Jurkat, Clone E6-1 (cell line): ENCODE data around the gene HID1.
A peak's percentile ranks its signal among the peaks of the same experiment; 100 is the strongest.
"Not testable (repeated sequence)": the region's sequence is repeated elsewhere in the genome, so short reads cannot be mapped to it uniquely, and the experiment has no call there.

Source experiments
- DNase-seq: peaks from one replicate; pipeline ENCODE4 v3.0.0-alpha.2; 2011; ENCODE audit warnings: low read depth, low spot score
- H3K4me3 ChIP-seq: 2 replicates; pipeline ENCODE4 v1.5.1; 2011; ENCODE audit warnings: mild to moderate bottlenecking, low read length, control low read depth, moderate library complexity

HID1 gene

DNA sequence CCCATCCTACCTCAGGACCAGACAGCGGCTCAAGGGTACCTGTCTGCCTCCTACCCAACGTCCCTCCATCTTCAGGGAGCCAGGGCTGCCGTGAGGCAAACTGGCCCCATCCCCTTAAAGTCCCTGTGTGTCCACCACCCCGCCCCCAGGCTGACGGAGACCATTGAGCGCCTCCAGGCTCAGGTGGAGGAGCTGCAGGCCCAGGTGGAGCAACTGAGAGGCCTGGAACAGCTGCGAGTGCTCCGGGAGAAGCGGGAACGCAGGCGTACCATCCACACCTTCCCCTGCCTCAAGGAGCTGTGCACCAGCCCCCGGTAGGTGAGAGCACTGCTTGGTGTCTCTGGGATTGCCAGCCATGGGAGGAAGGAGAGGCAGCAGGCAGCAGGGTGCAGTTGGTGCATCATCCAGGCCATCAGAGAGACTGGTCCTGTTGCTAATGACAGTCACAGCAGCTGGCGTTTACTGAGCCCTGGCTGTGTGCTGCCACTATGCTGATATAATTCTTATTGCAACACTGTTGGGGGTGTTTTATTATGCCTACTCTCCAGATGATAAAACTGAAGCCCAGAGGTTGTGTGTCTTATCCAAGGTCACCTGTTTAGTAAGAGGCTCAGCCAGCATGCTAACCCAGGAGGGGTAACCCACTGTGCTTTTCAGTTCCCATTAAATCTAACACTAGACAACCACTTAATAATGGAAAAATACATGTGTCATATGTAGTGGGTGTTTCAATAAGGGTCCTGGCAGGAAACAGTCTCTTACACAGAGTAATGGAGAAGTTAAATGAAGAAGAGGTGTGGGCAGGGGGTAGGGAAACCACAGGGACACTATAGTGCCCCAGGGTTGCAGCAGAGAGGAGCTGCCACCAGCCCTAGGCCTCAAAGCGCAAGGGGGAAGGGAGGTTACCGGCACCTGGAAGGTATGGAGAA is 29.6 kb upstream of the HID1 start:
- no peak for DNase-seq

DNA sequence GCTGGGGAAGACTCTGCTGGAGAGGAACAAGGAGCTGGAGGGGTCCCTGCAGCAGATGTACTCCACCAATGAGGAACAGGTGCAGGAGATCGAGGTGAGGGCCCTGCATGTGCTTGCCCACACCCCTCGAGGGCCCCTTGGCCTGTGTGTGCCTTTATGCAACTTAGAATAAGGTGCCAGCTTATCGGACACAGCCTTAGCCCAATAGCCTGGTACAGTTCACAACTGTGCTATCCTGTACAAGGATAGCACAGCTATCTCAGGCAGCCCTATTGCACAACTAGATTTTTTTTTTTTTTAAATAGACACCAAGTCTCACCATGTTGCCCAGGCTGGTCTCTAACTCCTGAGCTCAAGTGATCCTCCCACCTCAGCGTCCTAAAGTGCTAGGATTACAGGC is 27.0 kb upstream of the HID1 start:
- no peak for DNase-seq
- no peak overlapping the region for H3K4me3 ChIP-seq

More for the DNA sequence above, 29.6 kb upstream of the HID1 start:
- no peak overlapping the region for H3K4me3 ChIP-seq

DNA sequence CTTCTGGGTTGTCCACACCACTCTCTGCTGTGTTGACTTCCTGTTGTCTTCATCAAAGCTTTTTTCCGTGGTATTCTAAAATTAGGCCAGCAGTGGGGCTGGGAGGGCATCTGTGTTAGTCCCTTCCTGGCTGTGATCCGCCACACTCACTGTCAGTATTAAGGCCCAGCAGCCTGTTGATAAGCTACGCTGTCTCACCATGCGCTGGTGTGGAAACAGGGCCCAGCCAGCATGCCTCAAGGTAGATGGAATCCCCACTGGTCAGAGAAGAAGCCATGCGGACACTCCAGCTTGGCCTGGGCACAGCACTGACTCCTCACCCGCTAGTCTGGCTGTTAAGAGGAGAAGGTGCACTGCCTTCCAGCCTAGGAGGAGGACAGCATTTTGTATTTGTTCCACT is 26.2 kb upstream of the HID1 start:
- DNase-seq: no peak
- no peak overlapping the region for H3K4me3 ChIP-seq

DNA sequence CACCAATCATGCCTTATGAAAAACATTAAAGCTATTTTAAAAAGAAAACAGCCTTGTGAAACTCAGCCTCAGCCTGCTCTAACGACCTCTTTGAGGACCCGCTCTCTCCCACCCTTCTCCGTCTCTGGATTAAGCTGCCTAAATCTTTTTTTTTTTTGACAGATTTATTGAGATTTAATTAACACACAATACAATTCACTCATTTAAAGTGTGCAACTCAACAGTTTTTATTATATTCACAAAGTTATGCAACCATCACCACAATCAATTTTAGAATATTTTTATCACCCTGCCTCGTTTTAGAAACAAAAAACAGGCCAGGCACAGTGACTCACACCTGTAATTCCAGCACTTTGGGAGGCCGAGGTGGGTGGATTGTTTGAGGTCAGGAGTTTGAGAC is 23.3 kb upstream of the HID1 start:
- DNase-seq: no peak
- no peak overlapping the region for H3K4me3 ChIP-seq

DNA sequence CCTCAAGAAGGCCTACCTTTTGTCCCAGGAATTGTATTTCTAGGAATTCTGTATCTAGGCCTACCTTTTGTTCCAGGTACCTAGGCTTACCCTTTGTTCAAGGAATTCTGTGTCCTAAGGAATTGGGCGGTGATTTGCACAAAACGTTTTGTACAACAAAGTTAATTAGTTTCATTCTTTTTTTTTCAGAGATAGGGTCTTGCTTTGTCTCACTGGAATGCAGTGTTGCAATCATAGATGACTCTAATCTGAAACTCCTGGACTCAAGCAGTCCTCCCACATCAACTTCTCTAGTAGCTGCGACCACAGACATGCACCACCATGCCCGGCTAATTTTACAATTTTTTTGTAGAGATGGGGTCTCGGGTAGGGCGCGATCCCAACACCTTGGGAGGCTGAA is 21.9 kb upstream of the HID1 start:
- DNase-seq: no peak
- H3K4me3 ChIP-seq: no peak overlapping the region

DNA sequence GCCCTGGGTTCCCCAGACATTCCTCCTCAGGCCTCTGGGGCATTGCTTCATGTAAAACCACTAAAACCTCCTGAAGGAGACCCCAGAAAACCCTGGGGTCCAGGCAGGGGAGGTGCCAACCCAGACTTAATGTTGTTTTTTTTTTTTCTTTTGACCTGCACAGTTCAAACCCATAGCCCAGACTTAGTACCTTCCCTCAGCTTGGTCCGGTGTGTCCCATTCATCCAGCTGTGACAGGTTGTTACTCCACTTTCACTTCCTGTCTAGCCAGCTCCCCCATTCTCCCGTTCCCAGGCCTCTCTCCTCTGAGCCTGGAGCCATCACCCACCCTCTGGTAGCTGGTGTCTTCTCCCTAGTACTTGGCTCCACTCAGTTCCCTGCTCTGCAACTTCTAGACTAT is 19.7 kb upstream of the HID1 start:
- H3K4me3 ChIP-seq: no peak overlapping the region
- no peak for DNase-seq

DNA sequence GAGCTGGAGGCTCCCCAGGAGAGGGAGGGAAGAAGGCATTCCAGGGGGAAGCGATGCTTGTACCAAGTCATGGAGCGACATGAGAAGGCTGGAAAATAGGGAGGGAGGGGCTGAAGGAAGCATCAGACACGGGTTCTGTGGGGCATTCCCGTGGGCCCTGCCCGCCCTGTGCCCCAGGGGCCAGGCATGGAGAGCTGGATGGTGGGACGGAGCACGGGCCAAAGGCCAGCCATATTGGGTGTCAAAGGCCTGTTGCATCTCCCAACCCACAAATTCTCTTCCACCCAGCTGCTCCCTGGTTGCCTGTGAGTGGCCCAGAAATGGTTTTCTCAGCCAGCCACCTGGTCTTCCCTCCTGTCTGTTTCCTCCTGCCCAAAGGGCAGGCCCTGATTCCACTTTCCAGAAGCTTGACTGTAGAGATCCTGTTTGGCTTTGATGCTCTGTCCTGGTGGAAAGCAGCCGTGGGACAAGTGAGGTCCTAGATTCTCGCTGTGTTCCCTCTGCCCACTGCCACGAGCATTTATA is 18.1 kb upstream of the HID1 start:
- no peak for DNase-seq
- no peak overlapping the region for H3K4me3 ChIP-seq

DNA sequence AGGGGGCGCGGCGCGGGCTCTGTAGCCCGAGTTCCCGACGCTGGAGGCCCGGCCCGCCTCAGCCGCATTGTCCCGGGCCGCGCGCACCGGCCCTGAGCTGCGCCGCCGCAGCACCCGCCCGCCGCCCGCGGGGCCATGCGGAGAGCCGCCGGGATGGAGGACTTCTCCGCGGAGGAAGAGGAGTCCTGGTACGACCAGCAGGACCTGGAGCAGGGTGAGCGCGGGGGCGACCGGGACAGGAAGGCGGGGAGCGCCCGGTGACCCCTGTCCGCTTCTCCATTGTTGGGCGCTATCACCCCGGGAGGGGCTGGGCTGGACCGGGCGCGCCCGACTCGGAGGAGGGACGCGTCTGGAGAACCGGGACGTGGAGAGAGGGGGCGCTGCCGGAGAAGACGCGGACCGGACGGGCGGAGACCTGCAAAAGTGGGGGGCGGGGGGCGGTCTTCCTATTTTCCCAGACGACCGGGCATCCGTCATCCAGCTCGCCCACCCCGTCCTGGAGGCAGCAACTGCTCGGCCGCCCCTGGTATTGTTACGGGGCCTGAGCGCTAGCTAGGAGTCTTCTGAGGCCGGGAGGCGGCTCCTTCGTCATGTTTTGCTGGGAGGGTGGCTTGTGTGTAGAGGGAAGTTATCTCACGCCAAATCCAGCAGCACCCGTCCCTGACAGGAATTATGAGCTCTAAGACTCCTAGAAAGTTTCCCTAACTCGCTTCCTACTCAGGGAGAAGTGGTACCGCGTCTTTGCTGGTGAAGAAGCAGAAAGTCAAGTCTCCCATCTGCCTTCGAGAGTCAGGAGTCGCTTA is 15.6 kb upstream of the HID1 start:
- H3K4me3 ChIP-seq: peak overlapping the region; percentile 59
- DNase-seq: no peak

DNA sequence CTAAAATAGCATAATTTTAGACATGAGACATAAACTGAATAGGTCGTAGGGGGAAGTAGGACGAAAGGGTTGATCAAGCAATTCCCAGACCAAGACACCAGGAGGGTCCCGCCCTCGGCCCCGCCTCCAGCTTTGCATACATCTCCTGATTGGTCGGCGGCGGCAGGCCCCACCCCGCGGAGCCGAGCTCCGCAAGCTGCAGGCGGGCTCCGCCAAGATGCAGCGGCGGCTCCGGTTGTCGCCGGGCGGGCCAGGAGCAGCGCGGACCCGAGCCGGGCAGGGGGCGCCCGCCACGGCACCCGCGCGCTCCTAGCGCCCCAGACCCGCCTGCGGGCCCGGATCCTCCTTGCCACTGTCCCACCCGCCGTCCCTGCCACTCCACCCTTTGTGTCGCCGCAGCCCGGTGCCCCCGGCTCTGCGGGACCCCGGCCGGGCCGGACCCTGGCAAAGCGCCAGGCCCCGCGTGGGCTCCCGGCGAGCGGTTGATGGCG is 14.9 kb upstream of the HID1 start, which contains the start of gene CDR2L:
Gene CDR2L, plus strand, starts transcription at position 215 of the 491 bp plus-strand sequence. CDS start 412 bp downstream, outside the sequence.
- H3K4me3 ChIP-seq: peak within 1 kb of the TSS; percentile 59
- peak; percentile 85 for DNase-seq

DNA sequence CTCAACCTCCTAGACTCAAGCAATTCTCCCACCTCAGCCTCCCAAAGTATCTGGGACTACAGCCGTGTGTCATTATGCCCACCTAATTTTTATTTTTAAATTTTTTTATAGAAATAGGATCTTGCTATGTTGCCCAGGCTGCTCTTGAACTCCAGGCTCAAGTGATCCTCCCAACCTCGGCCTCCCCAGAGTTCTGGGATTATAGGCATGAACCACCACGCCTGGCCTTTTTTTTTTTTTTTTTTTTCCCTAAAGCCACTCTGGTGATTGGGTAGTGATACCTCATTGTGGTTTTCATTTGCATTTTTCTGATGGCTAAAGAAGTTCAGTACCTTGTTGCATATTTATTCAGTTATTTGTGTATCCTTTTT is 13.6 kb upstream of the HID1 start:
- DNase-seq: no peak
- no peak overlapping the region for H3K4me3 ChIP-seq

DNA sequence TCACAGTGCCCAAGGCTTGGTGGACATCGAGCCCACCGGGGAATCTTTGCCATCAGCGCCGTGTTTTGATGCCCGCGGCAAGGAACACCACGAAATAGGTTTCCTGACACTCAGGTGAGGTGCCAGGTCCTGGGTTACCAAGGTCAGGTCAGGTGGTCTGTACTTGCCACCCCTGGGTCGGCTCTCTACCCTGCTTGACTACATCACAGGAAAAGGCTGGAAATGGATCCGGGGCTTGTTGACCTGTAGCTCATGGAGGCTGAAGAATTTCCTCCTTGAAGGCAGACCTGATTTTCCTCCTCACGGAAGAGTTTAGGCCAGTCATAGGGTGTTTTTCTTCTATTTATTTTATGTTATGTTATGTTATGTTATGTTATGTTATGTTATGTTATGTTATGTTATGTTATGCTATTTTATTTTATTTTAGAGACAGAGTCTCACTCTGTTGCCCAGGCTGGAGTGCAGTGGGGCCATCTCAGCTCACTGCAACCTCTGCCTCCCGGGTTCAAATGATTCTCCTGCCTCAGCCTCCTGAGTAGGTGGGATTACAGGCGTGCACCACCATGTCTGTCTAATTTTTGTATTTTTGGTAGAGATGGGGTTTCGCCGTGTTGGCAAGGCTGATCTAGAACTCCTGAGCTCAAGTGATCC is 10.2 kb upstream of the HID1 start:
- not testable (repeated sequence) for DNase-seq
- H3K4me3 ChIP-seq: peak overlapping the region; percentile 57

DNA sequence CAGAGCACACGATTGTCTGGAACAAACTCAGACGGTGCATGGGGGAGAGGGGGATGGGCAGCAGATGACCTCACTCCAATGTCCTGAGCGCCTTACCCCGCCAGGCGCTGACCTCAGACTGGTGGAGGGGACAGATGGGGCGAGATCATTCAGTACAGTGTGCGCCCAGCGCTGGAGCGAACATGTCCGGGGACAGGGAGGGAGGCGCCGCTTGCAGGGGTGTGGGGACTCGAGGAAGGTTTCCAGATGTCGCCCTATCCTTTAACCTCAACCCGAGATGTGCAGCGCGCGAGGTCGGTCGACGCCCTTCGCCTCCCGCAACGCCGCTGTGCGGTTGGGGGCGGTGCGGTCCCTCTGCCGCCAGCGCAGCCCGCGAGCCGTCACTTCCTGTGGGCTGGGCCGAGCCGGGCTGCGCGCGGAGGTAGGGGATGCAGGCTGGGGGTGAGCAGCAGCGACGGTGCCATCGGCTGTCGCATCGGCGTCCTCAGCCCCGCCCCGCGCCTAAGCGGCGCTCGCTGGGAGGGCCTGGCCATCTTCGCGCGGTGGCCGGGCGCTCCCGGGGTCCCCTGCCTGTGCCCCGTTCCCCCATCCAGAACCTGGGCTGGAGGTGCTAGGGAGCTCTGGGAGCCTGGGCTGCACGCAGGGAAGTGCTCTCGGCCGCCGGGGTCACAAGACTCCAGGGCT is 9.6 kb upstream of the HID1 start:
- peak overlapping the region; percentile 57 for H3K4me3 ChIP-seq
- peak; percentile 68 for DNase-seq

DNA sequence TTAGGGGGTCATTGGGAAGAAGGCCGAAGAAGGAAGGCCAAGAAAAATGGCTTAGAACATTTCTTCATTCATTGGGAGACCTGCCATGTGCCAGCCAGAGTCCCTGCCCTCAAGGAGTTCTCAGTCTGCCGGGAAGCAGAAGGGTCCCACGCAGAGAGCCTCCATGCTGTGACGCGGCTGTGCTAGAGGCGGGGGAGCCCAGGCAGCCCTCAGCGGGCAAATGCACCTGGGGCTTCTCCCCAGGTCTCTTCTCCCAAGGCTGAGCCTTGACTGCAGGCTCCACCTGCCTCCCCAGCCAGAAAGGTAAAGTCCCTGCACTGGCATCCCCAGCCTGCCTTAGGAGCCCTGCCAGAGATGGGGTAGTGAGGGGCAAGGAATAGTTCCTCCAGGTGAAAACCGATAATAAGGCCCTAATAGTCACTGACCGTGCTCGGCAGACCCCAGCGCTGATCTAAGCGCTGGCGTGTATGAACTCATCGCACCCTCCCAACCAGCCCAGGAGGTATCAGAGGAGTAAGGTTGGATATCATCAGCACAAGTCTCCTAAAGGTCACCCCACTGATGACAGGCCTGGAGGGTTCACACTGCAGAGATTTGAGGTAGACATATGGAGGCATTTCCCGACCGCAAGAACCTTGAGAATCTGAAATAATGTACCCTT is 8.9 kb upstream of the HID1 start:
- DNase-seq: no peak
- H3K4me3 ChIP-seq: peak overlapping the region; percentile 57

DNA sequence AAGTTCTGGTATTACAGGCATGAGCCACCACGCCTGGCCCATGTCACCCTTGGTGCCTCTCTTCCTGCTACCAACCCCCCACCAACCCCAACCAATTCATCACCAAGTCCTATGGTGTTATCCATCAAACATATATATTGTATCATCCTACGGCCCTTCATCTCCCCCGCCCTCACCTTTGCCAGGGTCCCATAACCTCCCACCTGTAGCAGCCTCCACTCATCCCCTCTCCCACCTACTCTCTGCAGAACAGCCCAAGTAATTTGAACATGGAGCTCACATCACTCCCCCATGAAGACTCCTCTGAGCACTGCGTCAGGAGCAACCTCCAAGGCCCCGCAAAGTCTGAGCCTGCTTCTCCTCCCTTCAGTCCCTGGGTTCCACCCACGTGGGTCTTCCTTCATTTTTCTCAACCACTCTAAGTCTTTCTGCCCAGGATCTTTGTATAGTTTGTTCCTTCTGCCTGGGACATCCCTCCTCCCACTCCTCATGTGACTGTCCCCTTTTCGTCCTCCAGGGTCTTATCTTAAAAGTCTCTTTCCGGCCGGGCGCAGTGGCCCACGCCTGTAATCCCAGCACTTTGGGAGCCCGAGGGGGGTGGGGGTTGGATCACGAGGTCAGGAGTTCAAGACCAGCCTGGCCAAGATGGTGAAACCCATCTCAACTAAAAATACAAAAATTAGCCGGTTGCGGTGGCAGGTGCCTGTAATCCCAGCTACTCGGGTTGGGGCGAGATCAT is 7.0 kb upstream of the HID1 start:
- no peak overlapping the region for H3K4me3 ChIP-seq
- DNase-seq: no peak

DNA sequence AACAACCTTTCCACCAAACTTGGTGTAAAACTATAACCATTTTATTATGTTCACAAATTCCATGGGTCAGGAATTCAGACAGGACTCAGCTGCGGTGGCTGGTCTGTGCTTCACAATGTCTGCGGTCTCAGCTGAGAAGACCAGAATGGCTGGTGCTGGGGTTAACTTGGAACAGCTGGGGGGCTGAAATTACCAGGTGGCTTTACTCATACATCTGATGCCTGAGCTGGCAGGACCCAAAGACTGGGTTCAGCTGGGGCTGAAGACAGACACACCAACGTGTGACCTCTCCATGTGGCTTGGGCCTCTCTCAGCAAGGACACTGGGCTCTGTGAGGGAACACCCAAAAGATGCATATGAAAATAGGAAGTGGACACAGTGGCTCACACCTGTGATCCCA is 5.7 kb upstream of the HID1 start:
- no peak for DNase-seq
- H3K4me3 ChIP-seq: no peak overlapping the region

DNA sequence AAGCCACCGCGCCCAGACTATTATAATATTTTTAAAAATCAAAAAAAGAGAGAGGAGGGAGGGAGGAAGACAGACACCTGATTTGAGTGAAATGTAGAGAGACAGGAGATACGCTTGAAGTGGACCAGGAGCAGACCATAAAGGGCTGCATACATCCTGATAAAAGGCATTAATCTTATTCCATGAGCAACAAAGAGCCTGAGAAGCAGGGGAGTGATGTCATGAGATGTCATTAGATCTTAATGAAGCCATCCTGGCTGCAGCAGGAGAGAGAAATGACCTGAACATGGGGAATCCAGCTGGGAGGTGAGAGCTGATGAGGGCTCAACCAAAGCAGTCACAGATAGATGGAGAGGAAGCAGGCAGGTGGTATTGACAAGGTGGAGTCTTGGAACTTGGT is 5.2 kb upstream of the HID1 start:
- DNase-seq: no peak
- H3K4me3 ChIP-seq: no peak overlapping the region

DNA sequence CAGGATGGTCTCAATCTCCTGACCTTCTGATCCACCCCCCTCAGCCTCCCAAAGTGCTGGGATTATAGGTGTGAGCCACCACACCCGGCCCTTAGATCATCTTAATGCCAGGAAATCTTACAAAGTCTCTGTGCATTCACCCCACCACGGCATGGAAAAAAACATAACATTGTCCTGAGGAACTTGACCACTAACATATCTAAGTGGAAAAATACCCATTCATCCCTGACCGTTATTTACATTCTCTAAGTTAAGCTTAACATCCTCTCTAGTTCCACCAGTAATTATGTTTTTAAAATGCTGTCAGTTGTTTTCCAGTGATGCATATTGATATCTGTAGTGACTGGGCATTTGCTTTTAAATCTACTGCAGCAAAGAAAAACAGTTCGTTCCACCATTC is 3.4 kb upstream of the HID1 start:
- no peak overlapping the region for H3K4me3 ChIP-seq
- DNase-seq: no peak

DNA sequence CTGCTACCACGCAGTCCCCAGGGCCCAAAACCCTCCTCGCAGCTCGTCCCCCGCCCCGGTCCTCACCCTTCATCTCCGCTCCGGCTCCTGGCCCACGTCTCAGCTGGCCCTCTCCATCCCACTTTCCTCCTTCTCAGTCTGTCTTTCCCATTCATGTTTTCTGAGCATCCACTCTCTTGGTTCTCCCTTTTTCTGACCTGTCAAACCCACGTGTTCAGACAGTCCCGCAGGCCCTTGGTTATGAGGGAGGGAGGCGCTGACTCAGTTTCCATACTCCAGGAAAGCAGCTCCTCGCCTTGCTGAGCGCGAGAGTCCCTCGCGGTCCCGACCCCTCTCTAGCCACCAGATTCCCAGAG is 392 bp upstream of the HID1 start:
- DNase-seq: no peak
- H3K4me3 ChIP-seq: peak overlapping the region; percentile 39
